IMR-90 (cell line): Measurements from ENCODE around the gene FOXB2. TPM values are rescaled to one million over a fixed set of nuclear protein-coding genes. Genes with fewer than 3 reads are reported as not detected.

ENCODE experiments used
- ATAC-seq: fragments of 200-7000 bp; cut with Tn5 transposase; 2 replicates; pipeline ENCODE4 v1.9.1; 2020; ENCODE audit warnings: low read depth, mild to moderate bottlenecking, moderate library complexity
- BruUV-seq: library from RNA; stranded (reverse); fragments of 400-500 nt; replicated peaks from 2 replicates; lab custom pipeline; 2021; lab: Mats Ljungman, UMichigan
- CTCF ChIA-PET: fragments of 300-600 bp; formaldehyde crosslinking; extraction: SDS; loops from one replicate; lab custom pipeline; 2021; ENCODE audit warnings: antibody characterized with exemption; lab: Yijun Ruan, JAX
- POLR2A ChIA-PET: fragments of 300-600 bp; sonication (Branson Sonifier 250); formaldehyde crosslinking; loops from one replicate; lab custom pipeline; 2022; ENCODE audit warnings: antibody characterized with exemption; ENCODE audit not compliant: unreplicated experiment; lab: Charles Lee
- DNase-seq: peaks from one replicate; pipeline ENCODE4 v3.0.0; 2013
- H2AFZ ChIP-seq: replicated peaks from 2 replicates; pipeline ENCODE3; 2013; ENCODE audit warnings: low read length, mild to moderate bottlenecking; ENCODE audit not compliant: poor library complexity
- H2AK5ac ChIP-seq: 2 replicates; pipeline ENCODE4 v1.6.1; 2013; ENCODE audit warnings: low read depth, low read length, inconsistent platforms
- H2AK9ac ChIP-seq: replicated peaks from 2 replicates; pipeline ENCODE3; 2013; ENCODE audit warnings: mild to moderate bottlenecking, low read depth, low read length, moderate library complexity; ENCODE audit not compliant: poor library complexity
- H2BK120ac ChIP-seq: 2 replicates; pipeline ENCODE4 v1.6.1; 2013; ENCODE audit warnings: low read depth, low read length, inconsistent platforms
- H2BK15ac ChIP-seq: 3 replicates; pipeline ENCODE4 v1.6.1; 2013; ENCODE audit warnings: low read depth, low read length, inconsistent platforms
- H2BK20ac ChIP-seq: 2 replicates; pipeline ENCODE4 v1.6.1; 2013; ENCODE audit warnings: low read depth, mild to moderate bottlenecking, inconsistent platforms, low read length, moderate library complexity
- H2BK5ac ChIP-seq: 2 replicates; pipeline ENCODE4 v1.6.1; 2013; ENCODE audit warnings: mild to moderate bottlenecking, low read depth, low read length, inconsistent platforms; ENCODE audit not compliant: poor library complexity, severe bottlenecking
- H3K14ac ChIP-seq: replicated peaks from 2 replicates; pipeline ENCODE4 v1.6.1; 2013; ENCODE audit warnings: low read depth, low read length, inconsistent platforms
- H3K18ac ChIP-seq: 2 replicates; pipeline ENCODE4 v1.6.1; 2013; ENCODE audit warnings: low read depth, low read length, control low read depth
- H3K23ac ChIP-seq: 2 replicates; pipeline ENCODE4 v1.6.1; 2013; ENCODE audit warnings: low read depth, low read length, inconsistent platforms
- H3K27ac ChIP-seq: 2 replicates; pipeline ENCODE4 v1.5.1; 2013; ENCODE audit warnings: mild to moderate bottlenecking, control low read depth, low read length; ENCODE audit not compliant: insufficient read depth
- H3K27me3 ChIP-seq: 2 replicates; pipeline ENCODE4 v1.6.1; 2013; ENCODE audit warnings: low read length; ENCODE audit not compliant: control insufficient read depth, insufficient read depth
- H3K36me3 ChIP-seq: 2 replicates; pipeline ENCODE4 v1.6.1; 2013; ENCODE audit warnings: low read length, mixed read lengths; ENCODE audit not compliant: control insufficient read depth, insufficient read depth
- H3K4ac ChIP-seq: 2 replicates; pipeline ENCODE4 v1.6.1; 2013; ENCODE audit warnings: low read depth, low read length, inconsistent platforms
- H3K4me1 ChIP-seq: 2 replicates; pipeline ENCODE4 v1.6.1; 2013; ENCODE audit warnings: low read length, mixed read lengths; ENCODE audit not compliant: control insufficient read depth, insufficient read depth
- H3K4me2 ChIP-seq: 2 replicates; pipeline ENCODE4 v1.6.1; 2013; ENCODE audit warnings: low read depth, mild to moderate bottlenecking, control low read depth, low read length, moderate library complexity
- H3K4me3 ChIP-seq: 2 replicates; pipeline ENCODE4 v1.5.1; 2013; ENCODE audit warnings: low read depth, mild to moderate bottlenecking, control low read depth, low read length, moderate library complexity; ENCODE audit not compliant: insufficient read depth
- H3K56ac ChIP-seq: 2 replicates; pipeline ENCODE4 v1.6.1; 2013; ENCODE audit warnings: low read length, inconsistent platforms; ENCODE audit not compliant: insufficient read depth; ENCODE audit errors: extremely low read depth
- H3K79me1 ChIP-seq, 2 experiments: 2 replicates each; pipeline ENCODE4 v1.6.1; 2013; ENCODE audit warnings: low read length in 2 of 2, inconsistent platforms in 1 of 2, low read depth in 1 of 2
- H3K9ac ChIP-seq: 2 replicates; pipeline ENCODE4 v1.6.1; 2013; ENCODE audit warnings: low read depth, low read length, control low read depth
- H3K9me1 ChIP-seq: 2 replicates; pipeline ENCODE4 v1.6.1; 2013; ENCODE audit warnings: low read length, inconsistent platforms; ENCODE audit not compliant: insufficient read depth
- H3K9me3 ChIP-seq: 2 replicates; pipeline ENCODE4 v1.6.1; 2013; ENCODE audit warnings: low read length; ENCODE audit not compliant: control insufficient read depth, insufficient read depth
- H4K20me1 ChIP-seq: 2 replicates; pipeline ENCODE4 v1.6.1; 2013; ENCODE audit warnings: low read length, inconsistent platforms; ENCODE audit not compliant: insufficient read depth
- H4K5ac ChIP-seq: 2 replicates; pipeline ENCODE4 v1.6.1; 2013; ENCODE audit warnings: mild to moderate bottlenecking, low read depth, low read length, control low read depth
- H4K8ac ChIP-seq, 2 experiments: 2 replicates each; pipeline ENCODE4 v1.6.1; 2013; ENCODE audit warnings: low read depth in 2 of 2, low read length in 2 of 2, control low read depth in 1 of 2, inconsistent platforms in 1 of 2
- H4K91ac ChIP-seq: 2 replicates; pipeline ENCODE4 v1.6.1; 2013; ENCODE audit warnings: low read depth, low read length, inconsistent platforms; ENCODE audit not compliant: insufficient read depth
- BHLHE40 ChIP-seq: fragments of 150-350 bp; IDR thresholded peaks from 2 replicates; pipeline ENCODE4 v1.6.1; 2016; ENCODE audit warnings: mild to moderate bottlenecking, low read depth, low read length
- CEBPB ChIP-seq: IDR thresholded peaks from 2 replicates; pipeline ENCODE4 v1.6.1; 2012; ENCODE audit warnings: low read depth, low read length, improper control_type of control experiment
- CHD1 ChIP-seq: IDR thresholded peaks from 2 replicates; pipeline ENCODE4 v1.6.1; 2012; ENCODE audit warnings: low read depth, low read length, improper control_type of control experiment
- FOS ChIP-seq: fragments of 150-350 bp; IDR thresholded peaks from 2 replicates; pipeline ENCODE4 v1.6.1; 2016; ENCODE audit warnings: low read depth, low read length
- MAFK ChIP-seq: IDR thresholded peaks from 2 replicates; pipeline ENCODE4 v1.6.1; 2012; ENCODE audit warnings: low read depth, low read length, improper control_type of control experiment
- MAZ ChIP-seq: IDR thresholded peaks from 2 replicates; pipeline ENCODE4 v1.6.1; 2012; ENCODE audit warnings: low read depth, mild to moderate bottlenecking, low read length, improper control_type of control experiment, moderate library complexity, borderline replicate concordance
- MXI1 ChIP-seq: IDR thresholded peaks from 2 replicates; pipeline ENCODE4 v1.6.1; 2012; ENCODE audit warnings: low read depth, mild to moderate bottlenecking, low read length, moderate library complexity, borderline replicate concordance
- NFE2L2 ChIP-seq: fragments of 150-350 bp; IDR thresholded peaks from 2 replicates; pipeline ENCODE4 v1.6.1; 2016; ENCODE audit warnings: low read depth, mild to moderate bottlenecking, low read length
- POLR2A ChIP-seq: IDR thresholded peaks from 2 replicates; pipeline ENCODE4 v1.6.1; 2012; ENCODE audit warnings: mild to moderate bottlenecking, low read depth, low read length
- RAD21 ChIP-seq: IDR thresholded peaks from 2 replicates; pipeline ENCODE4 v1.6.1; 2012; ENCODE audit warnings: low read length, improper control_type of control experiment
- RCOR1 ChIP-seq: IDR thresholded peaks from 2 replicates; pipeline ENCODE4 v1.6.1; 2012; ENCODE audit warnings: mild to moderate bottlenecking, low read length, improper control_type of control experiment; ENCODE audit not compliant: insufficient replicate concordance
- RFX5 ChIP-seq: IDR thresholded peaks from 2 replicates; pipeline ENCODE4 v1.8.0; 2012; ENCODE audit warnings: low read depth, mild to moderate bottlenecking, low read length, moderate library complexity
- SMC3 ChIP-seq: fragments of 150-350 bp; IDR thresholded peaks from 2 replicates; pipeline ENCODE4 v1.6.1; 2016; ENCODE audit warnings: low read depth, mild to moderate bottlenecking, antibody characterized with exemption, low read length, moderate library complexity
- WGBS, 2 experiments: methylation state at CpG; one replicate each; pipeline versions ENCODE4 v1.1.5 to v1.1.7; 2013; ENCODE audit warnings: missing lambda C conversion rate in 2 of 2; ENCODE audit not compliant: insufficient read length in 1 of 2; ENCODE audit errors: extremely low coverage in 2 of 2; 5-methylcytosine and 5-hydroxymethylcytosine counted together
- dilution Hi-C: fragments of 300-500 bp; cut with HindIII; formaldehyde crosslinking; loops from one replicate; pipeline ENCODE4 v1.14.3; 2018; ENCODE audit warnings: low sequenced_read_pairs; ENCODE audit not compliant: unreplicated experiment
- in situ Hi-C: fragments of 300-500 bp; cut with MboI; formaldehyde crosslinking; loops from 3 replicates; pipeline ENCODE4 v1.14.3; 2019; ENCODE audit warnings: low sequenced_read_pairs, inconsistent platforms, mixed read lengths
- intact Hi-C: fragments of 100-400 bp; cut with micrococcal nuclease; formaldehyde crosslinking; loops from 2 replicates; pipeline ENCODE4 v1.10.0; 2022
- polyA plus RNA-seq, 3 experiments: library from polyadenylated mRNA; depleted of rRNA; stranded (reverse); fragments of >200 nt; gene quantifications; 2 replicates each; pipeline ENCODE4 v1.2.3, GENCODE V29; 2012; ENCODE audit warnings: low replicate concordance in 1 of 3
- total RNA-seq: library from RNA; depleted of rRNA; stranded (reverse); fragments of >200 nt; gene quantifications from 2 replicates; pipeline ENCODE4 v1.2.3, GENCODE V29; 2012
- TF ChIP-seq, protein P1 (sequence below): fragments of 150-350 bp; IDR thresholded peaks from 2 replicates; pipeline ENCODE4 v1.6.1; 2017; ENCODE audit warnings: mild to moderate bottlenecking, antibody characterized with exemption, low read length, low read depth
- TF ChIP-seq, protein P2 (sequence below): fragments of 150-350 bp; IDR thresholded peaks from 2 replicates; pipeline ENCODE4 v1.6.1; 2016; ENCODE audit warnings: low read depth, mild to moderate bottlenecking, low read length, moderate library complexity, borderline replicate concordance
- TF ChIP-seq, protein P3 (sequence below): conservative IDR thresholded peaks from 2 replicates; pipeline ENCODE4 v1.5.1; 2012; ENCODE audit warnings: mild to moderate bottlenecking, low read depth, low read length, improper control_type of control experiment

Gene FOXB2
- total and polyA plus RNA-seq, 2 of the 4 experiments (the other 2 are of a cell fraction): not detected

DNA sequence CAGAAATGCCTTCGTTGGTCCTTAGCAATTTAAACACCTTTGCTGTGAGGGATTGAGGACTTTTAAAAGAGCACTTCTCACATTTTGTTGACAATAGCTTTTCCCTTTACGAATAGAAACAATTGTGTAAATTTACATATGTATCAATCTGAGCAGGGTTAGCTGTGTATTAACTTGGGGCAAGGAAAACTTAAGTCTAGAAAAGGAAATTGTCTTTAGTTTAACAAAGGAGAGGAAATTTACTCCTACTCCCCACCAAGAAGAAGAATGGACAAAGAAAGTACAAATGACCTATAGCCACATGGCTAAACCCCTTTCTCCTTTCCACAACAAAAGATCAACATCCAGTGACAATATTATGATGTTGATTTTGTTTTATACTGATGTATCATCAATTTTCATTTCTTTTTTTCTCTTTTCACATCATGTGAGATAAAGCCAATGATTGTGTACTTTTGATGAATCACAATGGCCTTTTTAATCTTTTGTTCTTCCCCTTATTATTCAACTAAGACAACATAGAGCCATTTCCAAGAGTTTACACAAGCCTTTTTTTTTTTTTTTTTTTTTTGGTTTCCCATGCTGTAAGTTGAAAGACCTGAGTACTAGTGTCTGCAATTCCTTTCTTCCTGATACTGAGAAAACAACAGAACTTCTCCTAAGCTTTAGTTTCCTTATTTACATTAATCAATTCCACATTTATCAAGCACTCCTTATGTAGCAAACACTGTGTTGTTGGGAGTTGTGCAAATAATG, 19.0 kb downstream of the FOXB2 start:
- Histone ChIP-seq H2AFZ (no peak overlapping the region), H4K5ac (no peak overlapping the region), H2AK5ac (no peak overlapping the region), H3K27ac (no peak overlapping the region), H3K9me3 (no peaks in the 10 kb centered on the region), H3K23ac (no peak overlapping the region), H4K91ac (no peak overlapping the region), H3K14ac (no peak overlapping the region), H3K9me1 (no peaks in the 10 kb centered on the region), H2AK9ac (no peak overlapping the region), H4K20me1 (no peaks in the 10 kb centered on the region), H3K36me3 (no peaks in the 10 kb centered on the region), H3K9ac (no peak overlapping the region), H2BK15ac (no peak overlapping the region), H3K4me2 (no peak overlapping the region), H2BK120ac (no peak overlapping the region), H2BK20ac (no peak overlapping the region), H3K4me1 (no peaks in the 10 kb centered on the region), H4K8ac (no peak overlapping the region), H3K18ac (no peak overlapping the region), H3K79me1 (no peaks in the 10 kb centered on the region), H3K56ac (no peak overlapping the region), H2BK5ac (no peak overlapping the region), H3K4me3 (no peak overlapping the region), H3K27me3 (no peaks in the 10 kb centered on the region), H3K4ac (no peak overlapping the region)
- no TSS peak for BruUV-seq
- dilution Hi-C loops (no loop called here), in situ Hi-C loops (no loop called here), intact Hi-C loops (no loop called here)
- ChIA-PET POLR2A (no interaction called here), CTCF (no interaction called here)
- no CpG with 5 or more reads among the region's 2 CpGs for WGBS, 2 experiments
- no peak for TF ChIP-seq CEBPB
- TF ChIP-seq, protein P1, sequence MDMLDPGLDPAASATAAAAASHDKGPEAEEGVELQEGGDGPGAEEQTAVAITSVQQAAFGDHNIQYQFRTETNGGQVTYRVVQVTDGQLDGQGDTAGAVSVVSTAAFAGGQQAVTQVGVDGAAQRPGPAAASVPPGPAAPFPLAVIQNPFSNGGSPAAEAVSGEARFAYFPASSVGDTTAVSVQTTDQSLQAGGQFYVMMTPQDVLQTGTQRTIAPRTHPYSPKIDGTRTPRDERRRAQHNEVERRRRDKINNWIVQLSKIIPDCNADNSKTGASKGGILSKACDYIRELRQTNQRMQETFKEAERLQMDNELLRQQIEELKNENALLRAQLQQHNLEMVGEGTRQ: no peak
- no peak for TF ChIP-seq RFX5
- TF ChIP-seq CHD1: no peak
- TF ChIP-seq RCOR1: no peak
- no peak for TF ChIP-seq RAD21
- TF ChIP-seq FOS: no peak
- TF ChIP-seq POLR2A: no peak
- no peak for TF ChIP-seq NFE2L2
- no peak for TF ChIP-seq MXI1
- TF ChIP-seq MAFK: no peak
- TF ChIP-seq, protein P2, sequence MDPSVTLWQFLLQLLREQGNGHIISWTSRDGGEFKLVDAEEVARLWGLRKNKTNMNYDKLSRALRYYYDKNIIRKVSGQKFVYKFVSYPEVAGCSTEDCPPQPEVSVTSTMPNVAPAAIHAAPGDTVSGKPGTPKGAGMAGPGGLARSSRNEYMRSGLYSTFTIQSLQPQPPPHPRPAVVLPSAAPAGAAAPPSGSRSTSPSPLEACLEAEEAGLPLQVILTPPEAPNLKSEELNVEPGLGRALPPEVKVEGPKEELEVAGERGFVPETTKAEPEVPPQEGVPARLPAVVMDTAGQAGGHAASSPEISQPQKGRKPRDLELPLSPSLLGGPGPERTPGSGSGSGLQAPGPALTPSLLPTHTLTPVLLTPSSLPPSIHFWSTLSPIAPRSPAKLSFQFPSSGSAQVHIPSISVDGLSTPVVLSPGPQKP: no peak
- TF ChIP-seq BHLHE40: no peak
- TF ChIP-seq SMC3: no peak
- TF ChIP-seq MAZ: no peak
- TF ChIP-seq, protein P3, sequence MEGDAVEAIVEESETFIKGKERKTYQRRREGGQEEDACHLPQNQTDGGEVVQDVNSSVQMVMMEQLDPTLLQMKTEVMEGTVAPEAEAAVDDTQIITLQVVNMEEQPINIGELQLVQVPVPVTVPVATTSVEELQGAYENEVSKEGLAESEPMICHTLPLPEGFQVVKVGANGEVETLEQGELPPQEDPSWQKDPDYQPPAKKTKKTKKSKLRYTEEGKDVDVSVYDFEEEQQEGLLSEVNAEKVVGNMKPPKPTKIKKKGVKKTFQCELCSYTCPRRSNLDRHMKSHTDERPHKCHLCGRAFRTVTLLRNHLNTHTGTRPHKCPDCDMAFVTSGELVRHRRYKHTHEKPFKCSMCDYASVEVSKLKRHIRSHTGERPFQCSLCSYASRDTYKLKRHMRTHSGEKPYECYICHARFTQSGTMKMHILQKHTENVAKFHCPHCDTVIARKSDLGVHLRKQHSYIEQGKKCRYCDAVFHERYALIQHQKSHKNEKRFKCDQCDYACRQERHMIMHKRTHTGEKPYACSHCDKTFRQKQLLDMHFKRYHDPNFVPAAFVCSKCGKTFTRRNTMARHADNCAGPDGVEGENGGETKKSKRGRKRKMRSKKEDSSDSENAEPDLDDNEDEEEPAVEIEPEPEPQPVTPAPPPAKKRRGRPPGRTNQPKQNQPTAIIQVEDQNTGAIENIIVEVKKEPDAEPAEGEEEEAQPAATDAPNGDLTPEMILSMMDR: no peak
- ATAC-seq: no peak
- no peak for DNase-seq
